Measurements from ENCODE around the gene MEA1.

The MEA1 gene

GRCh38 chr6:42963855-42964605 lies 49.7 kb downstream of the MEA1 start:
- TF ChIP-seq CTCF (conservative IDR thresholded peaks at IDR 0.05; ENCODE audit: control insufficient read depth, insufficient read depth, low read depth, low read length) = peak; percentile 28
- no peak overlapping the region for H3K4me3 ChIP-seq (ENCODE audit: control insufficient read depth, low read depth, low read length)
- DNase-seq (ENCODE audit: low read depth) = peak; percentile 61

- no peak for DNase-seq (ENCODE audit: low read depth)
- no peak for TF ChIP-seq CTCF (conservative IDR thresholded peaks at IDR 0.05; ENCODE audit: control insufficient read depth, insufficient read depth, low read depth, low read length)
- H3K4me3 ChIP-seq (ENCODE audit: control insufficient read depth, low read depth, low read length) = no peak overlapping the region
Measured at GRCh38 chr6:42963179-42963854, 50.4 kb downstream of the MEA1 start.

GRCh38 chr6:42962502-42963178 lies 51.1 kb downstream of the MEA1 start:
- H3K4me3 ChIP-seq (ENCODE audit: control insufficient read depth, low read depth, low read length) = no peak overlapping the region
- no peak for TF ChIP-seq CTCF (conservative IDR thresholded peaks at IDR 0.05; ENCODE audit: control insufficient read depth, insufficient read depth, low read depth, low read length)
- DNase-seq (ENCODE audit: low read depth) = no peak

- no peak for DNase-seq (ENCODE audit: low read depth)
- H3K4me3 ChIP-seq (ENCODE audit: control insufficient read depth, low read depth, low read length) = no peak overlapping the region
- no peak for TF ChIP-seq CTCF (conservative IDR thresholded peaks at IDR 0.05; ENCODE audit: control insufficient read depth, insufficient read depth, low read depth, low read length)
Measured at GRCh38 chr6:42962096-42962495, 51.6 kb downstream of the MEA1 start.

Data from fibroblast of mammary gland (primary cell).